ENCODE results near the gene TRNAU1AP. TPM values are rescaled to one million over a fixed set of nuclear protein-coding genes. Genes with fewer than 3 reads are reported as not detected.

Gene TRNAU1AP
- total and polyA plus RNA-seq, 10 of the 15 experiments (the other 5 are each of a cell fraction or from before 2014, with no cell fraction given) = 24.3 to 67.0 (median 31.8) TPM

DNA sequence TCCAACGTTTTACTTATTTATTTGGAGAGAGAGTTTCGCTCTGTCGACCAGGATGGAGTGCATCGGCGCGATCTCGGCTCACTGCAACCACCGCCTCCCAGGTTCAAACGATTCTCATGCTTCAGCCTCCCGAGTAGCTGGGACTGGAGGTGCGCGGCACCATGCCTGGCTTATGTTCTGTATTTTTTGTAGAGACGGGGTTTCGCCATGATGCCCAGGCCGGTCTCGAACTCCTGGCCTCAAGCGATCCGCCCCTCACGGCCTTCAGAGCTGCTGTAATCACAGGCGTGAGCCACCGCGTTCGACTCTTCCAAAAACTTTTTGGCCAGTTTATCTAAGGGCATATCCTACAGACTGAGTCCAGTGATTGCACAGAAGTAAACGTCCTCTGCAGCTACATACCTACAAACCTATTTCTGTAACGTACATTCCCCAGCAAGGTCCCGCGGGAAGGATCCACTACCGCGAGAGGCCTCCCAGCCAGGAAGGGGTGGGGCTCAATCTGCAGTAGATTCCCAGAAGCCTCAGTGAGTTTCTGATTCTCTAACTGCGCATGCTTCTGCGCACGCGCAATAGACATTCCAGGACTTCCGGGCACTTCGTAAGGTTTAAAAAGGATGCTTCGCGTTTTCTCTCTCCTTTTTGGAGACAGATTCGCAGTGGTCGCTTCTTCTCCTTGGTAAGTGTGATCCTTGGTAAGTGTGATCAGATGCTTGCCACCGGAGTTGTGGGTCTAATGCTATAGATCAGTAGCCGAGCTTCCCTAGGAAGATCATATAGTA lies 47.3 kb upstream of the TRNAU1AP start, which contains the start of gene RCC1 (continued):
- TF ChIP-seq, protein P1, sequence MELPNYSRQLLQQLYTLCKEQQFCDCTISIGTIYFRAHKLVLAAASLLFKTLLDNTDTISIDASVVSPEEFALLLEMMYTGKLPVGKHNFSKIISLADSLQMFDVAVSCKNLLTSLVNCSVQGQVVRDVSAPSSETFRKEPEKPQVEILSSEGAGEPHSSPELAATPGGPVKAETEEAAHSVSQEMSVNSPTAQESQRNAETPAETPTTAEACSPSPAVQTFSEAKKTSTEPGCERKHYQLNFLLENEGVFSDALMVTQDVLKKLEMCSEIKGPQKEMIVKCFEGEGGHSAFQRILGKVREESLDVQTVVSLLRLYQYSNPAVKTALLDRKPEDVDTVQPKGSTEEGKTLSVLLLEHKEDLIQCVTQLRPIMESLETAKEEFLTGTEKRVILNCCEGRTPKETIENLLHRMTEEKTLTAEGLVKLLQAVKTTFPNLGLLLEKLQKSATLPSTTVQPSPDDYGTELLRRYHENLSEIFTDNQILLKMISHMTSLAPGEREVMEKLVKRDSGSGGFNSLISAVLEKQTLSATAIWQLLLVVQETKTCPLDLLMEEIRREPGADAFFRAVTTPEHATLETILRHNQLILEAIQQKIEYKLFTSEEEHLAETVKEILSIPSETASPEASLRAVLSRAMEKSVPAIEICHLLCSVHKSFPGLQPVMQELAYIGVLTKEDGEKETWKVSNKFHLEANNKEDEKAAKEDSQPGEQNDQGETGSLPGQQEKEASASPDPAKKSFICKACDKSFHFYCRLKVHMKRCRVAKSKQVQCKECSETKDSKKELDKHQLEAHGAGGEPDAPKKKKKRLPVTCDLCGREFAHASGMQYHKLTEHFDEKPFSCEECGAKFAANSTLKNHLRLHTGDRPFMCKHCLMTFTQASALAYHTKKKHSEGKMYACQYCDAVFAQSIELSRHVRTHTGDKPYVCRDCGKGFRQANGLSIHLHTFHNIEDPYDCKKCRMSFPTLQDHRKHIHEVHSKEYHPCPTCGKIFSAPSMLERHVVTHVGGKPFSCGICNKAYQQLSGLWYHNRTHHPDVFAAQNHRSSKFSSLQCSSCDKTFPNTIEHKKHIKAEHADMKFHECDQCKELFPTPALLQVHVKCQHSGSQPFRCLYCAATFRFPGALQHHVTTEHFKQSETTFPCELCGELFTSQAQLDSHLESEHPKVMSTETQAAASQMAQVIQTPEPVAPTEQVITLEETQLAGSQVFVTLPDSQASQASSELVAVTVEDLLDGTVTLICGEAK (IDR thresholded peaks at IDR 0.05; ENCODE audit: borderline replicate concordance) = no peak
- TF ChIP-seq SPI1 (IDR thresholded peaks at IDR 0.05; ENCODE audit: borderline replicate concordance, insufficient read depth, low read depth, low read length) = peak; percentile 42; the same call in 1 of the 2 replicates

DNA sequence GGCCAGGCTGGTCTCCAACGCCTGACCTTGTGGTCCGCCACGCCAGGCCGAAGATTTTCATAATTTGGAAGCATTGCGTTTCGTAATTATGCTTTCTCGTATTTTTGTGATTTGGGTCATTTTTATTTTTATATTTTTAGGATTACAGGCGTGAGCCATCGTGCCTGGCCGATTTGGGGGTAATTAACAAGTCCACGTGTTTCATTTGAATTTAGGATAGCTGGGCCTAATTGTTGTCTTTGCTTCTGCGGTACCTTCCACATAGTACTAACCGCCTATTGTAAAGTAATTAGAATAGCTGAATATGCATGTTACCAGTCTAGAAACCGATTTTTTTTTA lies 46.0 kb upstream of the TRNAU1AP start:
- ATAC-seq (no peak), DNase-seq (ENCODE audit: low read depth, low spot score) (no peak), FAIRE-seq (no peak)
- SMC1A ChIA-PET (ENCODE audit: uncharacterized antibody, unreplicated experiment) = interaction anchor here (0.6 to 4.0 kb wide), 4 partner anchors 74 to 258 kb away, joined by 3 to 28 read pairs (median 5); no protein-coding TSS in a partner anchor
- Histone ChIP-seq H3K27me3 (replicated peaks in 1 of 2; ENCODE audit: control insufficient read depth in 2 of 2, insufficient read depth in 2 of 2, low read length in 1 of 2) (no peaks in the 10 kb centered on the region), H3K4me1 (ENCODE audit: control insufficient read depth, insufficient read depth, low read length) (peaks cover 10% of the 10 kb centered on the region), H3K36me3 (ENCODE audit: control insufficient read depth in 2 of 2, insufficient read depth in 2 of 2, low read length in 1 of 2) (peaks cover 19 to 33% of the 10 kb centered on the region in 2 experiments), H3K27ac (ENCODE audit: control insufficient read depth, insufficient read depth) (peak overlapping the region; percentile 94), H3K9me3 (replicated peaks; ENCODE audit: control insufficient read depth, insufficient read depth, low read length) (no peaks in the 10 kb centered on the region; the same call in 2 of the 3 replicates), H3K9ac (ENCODE audit: control insufficient read depth, insufficient read depth, low read length) (peak overlapping the region; percentile 100), H3K4me2 (ENCODE audit: control insufficient read depth, insufficient read depth) (peak overlapping the region; percentile 94), H3K79me2 (ENCODE audit: control insufficient read depth, insufficient read depth, low read length) (peaks cover 58% of the 10 kb centered on the region), H2AFZ (ENCODE audit: control insufficient read depth, low read depth, low read length) (no peak overlapping the region), H4K20me1 (ENCODE audit: control insufficient read depth, insufficient read depth) (peaks cover 5% of the 10 kb centered on the region), H3K4me3 (peak overlapping the region; percentile 84)
- BruUV-seq (replicated peaks) = no TSS peak
- 2% methylated on average over 14 of the region's 14 CpGs for WGBS (ENCODE audit: insufficient coverage, insufficient replicate concordance, low lambda C conversion rate, missing lambda C conversion rate)
- CTCF ChIA-PET = interaction anchor here (1.2 to 8.9 kb wide), 2 partner anchors 97 to 100 kb away, joined by 3 to 58 read pairs; no protein-coding TSS in a partner anchor
- intact Hi-C loops (cut with micrococcal nuclease; ENCODE audit: unreplicated experiment) (no loop called here), in situ Hi-C loops (cut with MboI) (no loop called here)
- POLR2A ChIA-PET = interaction anchor here (0.7 to 8.7 kb wide), 7 partner anchors 9 to 679 kb away, joined by 3 to 81 read pairs (median 7); no protein-coding TSS in a partner anchor
- RAD21 ChIA-PET (ENCODE audit: unreplicated experiment) = interaction anchor here (0.7 to 3.8 kb wide), 3 partner anchors 47 to 96 kb away, joined by 3 to 16 read pairs (median 6); partner anchors contain the start of gene TRNAU1AP
- TF ChIP-seq, protein P2, sequence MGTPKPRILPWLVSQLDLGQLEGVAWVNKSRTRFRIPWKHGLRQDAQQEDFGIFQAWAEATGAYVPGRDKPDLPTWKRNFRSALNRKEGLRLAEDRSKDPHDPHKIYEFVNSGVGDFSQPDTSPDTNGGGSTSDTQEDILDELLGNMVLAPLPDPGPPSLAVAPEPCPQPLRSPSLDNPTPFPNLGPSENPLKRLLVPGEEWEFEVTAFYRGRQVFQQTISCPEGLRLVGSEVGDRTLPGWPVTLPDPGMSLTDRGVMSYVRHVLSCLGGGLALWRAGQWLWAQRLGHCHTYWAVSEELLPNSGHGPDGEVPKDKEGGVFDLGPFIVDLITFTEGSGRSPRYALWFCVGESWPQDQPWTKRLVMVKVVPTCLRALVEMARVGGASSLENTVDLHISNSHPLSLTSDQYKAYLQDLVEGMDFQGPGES (IDR thresholded peaks at IDR 0.05) = no peak
- no peak for TF ChIP-seq BCLAF1 (IDR thresholded peaks at IDR 0.05)
- TF ChIP-seq, protein P3, sequence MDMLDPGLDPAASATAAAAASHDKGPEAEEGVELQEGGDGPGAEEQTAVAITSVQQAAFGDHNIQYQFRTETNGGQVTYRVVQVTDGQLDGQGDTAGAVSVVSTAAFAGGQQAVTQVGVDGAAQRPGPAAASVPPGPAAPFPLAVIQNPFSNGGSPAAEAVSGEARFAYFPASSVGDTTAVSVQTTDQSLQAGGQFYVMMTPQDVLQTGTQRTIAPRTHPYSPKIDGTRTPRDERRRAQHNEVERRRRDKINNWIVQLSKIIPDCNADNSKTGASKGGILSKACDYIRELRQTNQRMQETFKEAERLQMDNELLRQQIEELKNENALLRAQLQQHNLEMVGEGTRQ (IDR thresholded peaks at IDR 0.05; ENCODE audit: borderline replicate concordance, low read depth, low read length) = no peak
- no peak for TF ChIP-seq RFX5 (IDR thresholded peaks at IDR 0.05; ENCODE audit: low read depth, low read length)
- TF ChIP-seq CTCF (IDR thresholded peaks at IDR 0.05 in 2 of 3, conservative IDR thresholded peaks at IDR 0.05 in 1 of 3; ENCODE audit: control insufficient read depth in 2 of 3, extremely low read depth in 1 of 3, insufficient read depth in 1 of 3, low read depth in 3 of 3, low read length in 3 of 3) = no peak
- TF ChIP-seq CHD2 (IDR thresholded peaks at IDR 0.05; ENCODE audit: borderline replicate concordance, low read depth, low read length) = no peak

Data from GM12878 (cell line).